Ovary (tissue), 9 donors: Measurements from ENCODE around the gene TMCO4. TPM values are rescaled to one million over a fixed set of nuclear protein-coding genes. Genes with fewer than 3 reads are reported as not detected.

Experiments used
- DNase-seq, 5 donors: peaks; one replicate each; pipeline ENCODE4 v3.0.0-alpha.2; 2019 to 2020
- H3K27ac ChIP-seq, 2 donors: fragments of 200-600 bp; one replicate each; pipeline versions ENCODE4 v1.5.1 to v1.8.0; 2019 to 2022
- H3K27me3 ChIP-seq: fragments of 200-600 bp; one replicate; pipeline ENCODE4 v1.8.0; 2022
- H3K36me3 ChIP-seq: fragments of 200-600 bp; sonication (generic); one replicate; pipeline ENCODE4 v1.5.1; 2019
- H3K4me1 ChIP-seq: one replicate; pipeline ENCODE4 v1.8.1; 2013; ENCODE audit warnings: mild to moderate bottlenecking, moderate library complexity; ENCODE audit not compliant: insufficient read depth
- H3K4me3 ChIP-seq: fragments of 200-600 bp; sonication (generic); one replicate; pipeline ENCODE4 v1.5.1; 2017
- H3K9me3 ChIP-seq, 2 donors: fragments of 200-600 bp in 1 of 2; sonication (generic) in 1 of 2; one replicate each; pipeline versions ENCODE4 v1.5.1 to v1.8.1; 2013 to 2019; ENCODE audit warnings: mild to moderate bottlenecking in 1 of 2, moderate library complexity in 1 of 2
- CTCF ChIP-seq, 3 donors: fragments of 450-650 bp in 2 of 3; fragments of 200-600 bp in 1 of 3; IDR thresholded peaks; one replicate each; pipeline versions ENCODE4 v1.5.1 to v1.8.0; 2016 to 2022; ENCODE audit warnings: antibody characterized with exemption in 3 of 3, mild to moderate bottlenecking in 1 of 3
- EP300 ChIP-seq: sonication (generic); formaldehyde crosslinking; IDR thresholded peaks from one replicate; pipeline ENCODE4 v1.6.1; 2017; ENCODE audit warnings: antibody characterized with exemption
- POLR2A ChIP-seq: fragments of 450-650 bp; IDR thresholded peaks from one replicate; pipeline ENCODE4 v1.6.1; 2017; ENCODE audit warnings: antibody characterized with exemption, mild to moderate bottlenecking, moderate library complexity
- WGBS, 3 donors: extraction: QIAGEN DNeasy Blood & Tissue Kit in 1 of 3; methylation state at CpG; one replicate each; pipeline versions ENCODE4 v1.1.5 to v1.1.7; 2013 to 2017; 5-methylcytosine and 5-hydroxymethylcytosine counted together
- intact Hi-C, 4 donors: fragments of 100-400 bp; cut with DNase I; formaldehyde crosslinking; loops; one replicate each; pipeline versions ENCODE4 v1.11.0 to v1.15.1; 2022 to 2023
- polyA plus RNA-seq, 2 donors: library from polyadenylated mRNA; stranded (reverse); fragments of 200-250 nt in 1 of 2; fragments of 350-450 nt in 1 of 2; fragmentation: Illumina TruSeq in 1 of 2; extraction: RNeasy Lipid Tissue Mini Kit (QIAGEN cat#74804) in 1 of 2; gene quantifications; one replicate each; pipeline ENCODE4 v1.2.3, GENCODE V29; 2013 to 2014
- total RNA-seq, 7 donors: library from RNA; depleted of rRNA in 2 of 7; stranded (reverse); fragments of >200 nt in 2 of 7; fragmentation: NEBNext Ultra II Directional in 3 of 7; extraction: Animal tissue kit (Norgen Biotek cat#: 25700) in 3 of 7; gene quantifications; one replicate each; pipeline versions ENCODE4 v1.1.0 to v1.2.4, GENCODE V29; 2016 to 2023
- donor health status: DM: no; HTN: no; CAD: no; lungs with moderate emphysema.
- donor health status: DM: no; HTN: no; CAD: no.
- donor health status: Bipolar disorder and iron deficiency.
- donor health status: DM: yes; HTN: yes; CAD: no.
- donor health status: DM: no; HTN: no; CAD: no.
- donor health status: DM: yes; HTN: yes; CAD: no.

TMCO4 gene
- total and polyA plus RNA-seq, 9 donors = 14.2 to 26.0 (median 21.4) TPM

- no peak for TF ChIP-seq EP300
- 67 to 76% (median 74%) methylated on average over 9 of the region's 9 CpGs for WGBS, 3 donors
- intact Hi-C loops = no loop called here
- no peaks in the 10 kb centered on the region for H3K36me3 ChIP-seq
- no peaks in the 10 kb centered on the region for H3K4me1 ChIP-seq
- no peak overlapping the region for H3K4me3 ChIP-seq
- no peak overlapping the region for H3K27ac ChIP-seq
- no peaks in the 10 kb centered on the region for H3K9me3 ChIP-seq
- H3K27me3 ChIP-seq = no peaks in the 10 kb centered on the region
- DNase-seq = no peak
Observed at GRCh38 chr1:19786988-19787423, 12.7 kb downstream of the TMCO4 start.

GRCh38 chr1:19785660-19786059 is 14.1 kb downstream of the TMCO4 start:
- WGBS, 3 donors = 66 to 69% (median 69%) methylated on average over 4 of the region's 4 CpGs
- H3K36me3 ChIP-seq = no peaks in the 10 kb centered on the region
- H3K27me3 ChIP-seq = no peaks in the 10 kb centered on the region
- no peak overlapping the region for H3K4me3 ChIP-seq
- DNase-seq = no peak
- H3K27ac ChIP-seq = no peak overlapping the region
- no peak for TF ChIP-seq CTCF (IDR thresholded peaks at IDR 0.05)
- no peak for TF ChIP-seq POLR2A
- no peak for TF ChIP-seq EP300
- H3K4me1 ChIP-seq = no peaks in the 10 kb centered on the region
- intact Hi-C loops = no loop called here
- no peaks in the 10 kb centered on the region for H3K9me3 ChIP-seq

GRCh38 chr1:19780267-19780877 is 19.3 kb downstream of the TMCO4 start:
- H3K4me1 ChIP-seq = no peaks in the 10 kb centered on the region
- WGBS, 3 donors = 83 to 89% (median 85%) methylated on average over 11 of the region's 11 CpGs
- no peaks in the 10 kb centered on the region for H3K9me3 ChIP-seq
- no peak overlapping the region for H3K4me3 ChIP-seq
- TF ChIP-seq CTCF (IDR thresholded peaks at IDR 0.05) = no peak
- TF ChIP-seq EP300 = no peak
- no peak for TF ChIP-seq POLR2A
- intact Hi-C loops = no loop called here
- H3K27me3 ChIP-seq = no peaks in the 10 kb centered on the region
- no peak for DNase-seq
- no peak overlapping the region for H3K27ac ChIP-seq
- no peaks in the 10 kb centered on the region for H3K36me3 ChIP-seq

- Histone ChIP-seq H3K27me3 (no peaks in the 10 kb centered on the region), H3K36me3 (no peaks in the 10 kb centered on the region), H3K27ac (no peak overlapping the region), H3K4me1 (no peaks in the 10 kb centered on the region), H3K9me3 (no peaks in the 10 kb centered on the region), H3K4me3 (no peak overlapping the region)
- intact Hi-C loops = no loop called here
- no peak for DNase-seq
- TF ChIP-seq CTCF (IDR thresholded peaks at IDR 0.05) (no peak), EP300 (no peak), POLR2A (no peak)
- WGBS, 3 donors = 92 to 97% (median 96%) methylated on average over 4 of the region's 4 CpGs
Observed at GRCh38 chr1:19776933-19777332, 22.8 kb downstream of the TMCO4 start.

GRCh38 chr1:19776287-19776686 is 23.4 kb downstream of the TMCO4 start:
- H3K9me3 ChIP-seq = no peaks in the 10 kb centered on the region
- TF ChIP-seq POLR2A (no peak), CTCF (IDR thresholded peaks at IDR 0.05) (no peak), EP300 (no peak)
- H3K4me1 ChIP-seq = no peaks in the 10 kb centered on the region
- no peaks in the 10 kb centered on the region for H3K36me3 ChIP-seq
- WGBS, 3 donors = 92 to 94% (median 94%) methylated on average over 5 of the region's 5 CpGs
- no peak overlapping the region for H3K27ac ChIP-seq
- no peak overlapping the region for H3K4me3 ChIP-seq
- intact Hi-C loops = no loop called here
- H3K27me3 ChIP-seq = no peaks in the 10 kb centered on the region
- no peak for DNase-seq
